Neuron (in vitro differentiated cells): ENCODE data around the gene CUL2.
"Not testable (repeated sequence)": the region's sequence is repeated elsewhere in the genome, so short reads cannot be mapped to it uniquely, and the experiment has no call there.

Experiments used
- H2AFZ ChIP-seq: one replicate; pipeline ENCODE4 v1.6.1; 2013; ENCODE audit warnings: low read depth, mild to moderate bottlenecking, inconsistent platforms, low read length, moderate library complexity
- H3K27me3 ChIP-seq: one replicate; pipeline ENCODE4 v1.6.1; 2013; ENCODE audit warnings: low read length; ENCODE audit not compliant: insufficient read depth
- H3K36me3 ChIP-seq: one replicate; pipeline ENCODE4 v1.6.1; 2013; ENCODE audit warnings: low read length; ENCODE audit not compliant: insufficient read depth
- H3K4me1 ChIP-seq: one replicate; pipeline ENCODE4 v1.6.1; 2013; ENCODE audit warnings: low read length; ENCODE audit not compliant: insufficient read depth
- H3K4me3 ChIP-seq: 2 replicates; pipeline ENCODE4 v1.5.1; 2013; ENCODE audit warnings: mild to moderate bottlenecking, low read length, moderate library complexity
- H3K9me3 ChIP-seq: one replicate; pipeline ENCODE4 v1.6.1; 2013; ENCODE audit warnings: low read length

Gene CUL2

GRCh38 chr10:35112571-35112970 is 22.4 kb upstream of the CUL2 start:
- no peak overlapping the region for H2AFZ ChIP-seq
- no peaks in the 10 kb centered on the region for H3K36me3 ChIP-seq
- no peaks in the 10 kb centered on the region for H3K27me3 ChIP-seq
- H3K4me3 ChIP-seq, result no peak overlapping the region
- H3K9me3 ChIP-seq, result peaks cover 2% of the 10 kb centered on the region
- H3K4me1 ChIP-seq, result no peaks in the 10 kb centered on the region

- no peak overlapping the region for H3K4me3 ChIP-seq
- peaks cover 2% of the 10 kb centered on the region for H3K9me3 ChIP-seq
- H3K27me3 ChIP-seq, result peaks cover 2% of the 10 kb centered on the region
- no peaks in the 10 kb centered on the region for H3K36me3 ChIP-seq
- H3K4me1 ChIP-seq, result no peaks in the 10 kb centered on the region
- no peak overlapping the region for H2AFZ ChIP-seq
These were observed 13.7 kb upstream of the CUL2 start for GRCh38 chr10:35103882-35104281.

DNA sequence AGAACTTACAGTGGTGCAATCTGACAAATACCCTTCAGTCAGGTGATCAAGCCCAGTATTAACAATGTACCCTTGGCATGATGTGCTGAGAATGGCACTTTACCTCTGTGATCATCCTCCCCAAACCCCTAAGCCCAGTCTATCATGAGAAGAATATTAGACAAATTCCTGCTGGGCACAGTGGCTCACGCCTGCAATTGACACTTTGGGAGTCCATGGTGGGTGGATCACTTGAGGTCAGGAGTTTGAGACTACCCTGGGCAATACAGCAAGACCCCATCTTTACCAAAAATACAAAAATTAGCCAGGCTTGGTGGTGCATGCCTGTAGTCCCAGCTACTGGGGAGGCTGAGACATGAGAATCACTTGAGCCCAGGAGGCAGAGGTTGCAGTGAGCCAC is 7.4 kb upstream of the CUL2 start:
- Histone ChIP-seq H3K27me3 (peaks cover 4% of the 10 kb centered on the region), H3K36me3 (no peaks in the 10 kb centered on the region), H3K4me1 (no peaks in the 10 kb centered on the region), H3K4me3 (no peak overlapping the region), H3K9me3 (no peaks in the 10 kb centered on the region), H2AFZ (no peak overlapping the region)

DNA sequence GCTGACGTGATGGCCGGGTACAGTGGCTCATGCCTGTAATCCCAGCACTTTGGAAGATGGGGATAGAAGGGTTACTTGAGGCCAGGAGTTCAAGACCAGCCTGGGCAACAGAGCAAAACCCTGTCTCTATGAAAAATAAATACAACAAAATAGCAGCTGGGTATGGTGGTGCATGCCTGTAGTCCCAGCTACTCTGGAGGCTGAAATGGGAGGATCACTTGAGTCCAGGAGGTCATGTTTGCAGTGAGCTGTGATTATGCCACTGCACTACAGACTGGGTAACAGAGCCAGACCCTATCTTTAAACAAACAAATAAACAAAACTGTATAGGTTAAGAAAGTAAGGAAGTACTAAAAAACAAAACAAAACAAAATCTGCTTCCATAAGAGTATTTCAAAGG is 6.2 kb upstream of the CUL2 start:
- no peaks in the 10 kb centered on the region for H3K36me3 ChIP-seq

GRCh38 chr10:35092851-35093250 is 2.7 kb upstream of the CUL2 start:
- Histone ChIP-seq H2AFZ (no peak overlapping the region), H3K27me3 (peaks cover 2% of the 10 kb centered on the region), H3K4me3 (no peak overlapping the region), H3K36me3 (no peaks in the 10 kb centered on the region), H3K4me1 (peaks cover 15% of the 10 kb centered on the region), H3K9me3 (no peaks in the 10 kb centered on the region)

More for the DNA sequence above, 6.2 kb upstream of the CUL2 start:
- Histone ChIP-seq H2AFZ (no peak overlapping the region), H3K9me3 (no peaks in the 10 kb centered on the region), H3K4me1 (no peaks in the 10 kb centered on the region), H3K4me3 (no peak overlapping the region), H3K27me3 (peaks cover 2% of the 10 kb centered on the region)

DNA sequence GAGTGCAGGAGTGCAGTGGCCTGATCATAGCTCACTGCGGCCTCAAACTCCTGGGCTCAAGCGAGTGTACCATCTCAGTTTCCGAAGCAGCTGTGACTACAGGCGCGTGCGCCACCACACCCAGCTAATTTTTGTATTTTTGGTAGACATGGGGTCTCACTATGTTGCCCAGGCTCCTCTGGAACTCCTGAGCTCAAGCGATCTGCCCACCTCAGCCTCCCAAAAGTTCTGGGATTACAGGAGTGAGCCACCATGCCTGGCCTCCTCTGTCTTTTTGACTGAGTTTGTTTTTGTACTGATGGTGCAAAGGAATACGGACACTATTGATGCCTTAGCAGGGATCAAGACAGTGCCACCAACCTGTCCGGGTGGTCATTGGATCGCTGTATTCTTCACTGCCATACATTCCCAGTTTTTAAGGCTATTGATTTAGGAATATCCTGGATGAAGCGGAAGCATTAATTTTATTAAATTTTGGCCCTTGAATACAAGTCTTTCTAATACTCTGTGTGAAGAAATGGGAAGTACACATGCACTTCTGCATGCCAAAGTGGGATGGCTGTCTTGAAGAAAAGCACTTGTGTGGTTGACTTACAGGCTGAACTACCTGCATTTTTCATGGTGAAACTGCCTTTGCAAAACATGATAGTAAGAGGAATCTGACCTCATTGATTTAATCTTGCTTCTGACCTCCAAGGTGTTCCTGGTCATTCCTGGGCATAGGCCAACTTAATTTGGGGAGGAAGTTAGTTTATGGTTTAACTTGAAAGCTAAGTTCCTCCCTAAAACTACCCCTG is 2.1 kb upstream of the CUL2 start:
- peaks cover 15% of the 10 kb centered on the region for H3K4me1 ChIP-seq
- no peak overlapping the region for H3K4me3 ChIP-seq
- peaks cover 2% of the 10 kb centered on the region for H3K36me3 ChIP-seq
- no peak overlapping the region for H2AFZ ChIP-seq
- no peaks in the 10 kb centered on the region for H3K27me3 ChIP-seq
- H3K9me3 ChIP-seq, result no peaks in the 10 kb centered on the region

- H3K9me3 ChIP-seq, result no peaks in the 10 kb centered on the region
- peak overlapping the region; percentile 97 for H2AFZ ChIP-seq
- peaks cover 3% of the 10 kb centered on the region for H3K36me3 ChIP-seq
- peak overlapping the region; percentile 99 for H3K4me3 ChIP-seq
- H3K4me1 ChIP-seq, result peaks cover 15% of the 10 kb centered on the region
- H3K27me3 ChIP-seq, result no peaks in the 10 kb centered on the region
These were observed 455 bp downstream of the CUL2 start for GRCh38 chr10:35089611-35090161.

DNA sequence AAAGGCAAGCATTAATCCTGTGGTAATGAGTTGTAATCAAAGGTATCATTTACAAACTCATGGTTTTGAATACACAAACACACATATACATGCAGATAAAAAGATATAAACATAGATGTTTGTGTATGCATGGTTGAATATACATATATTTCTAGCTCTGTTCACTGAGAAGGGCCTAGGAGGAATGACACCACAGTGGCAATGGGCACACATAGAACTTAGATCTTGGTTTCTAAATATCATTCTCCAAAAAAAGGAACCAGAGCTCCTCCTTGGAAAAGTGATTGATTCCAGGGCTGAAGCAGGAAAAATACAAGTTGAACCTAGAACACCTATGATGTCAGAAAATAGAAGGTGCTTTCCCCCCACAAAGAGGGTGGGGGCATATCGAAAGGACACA is 6.9 kb downstream of the CUL2 start:
- H2AFZ ChIP-seq, result no peak overlapping the region
- H3K4me1 ChIP-seq, result no peaks in the 10 kb centered on the region
- H3K36me3 ChIP-seq, result peaks cover 4% of the 10 kb centered on the region
- H3K27me3 ChIP-seq, result no peaks in the 10 kb centered on the region
- H3K4me3 ChIP-seq, result no peak overlapping the region
- no peaks in the 10 kb centered on the region for H3K9me3 ChIP-seq

DNA sequence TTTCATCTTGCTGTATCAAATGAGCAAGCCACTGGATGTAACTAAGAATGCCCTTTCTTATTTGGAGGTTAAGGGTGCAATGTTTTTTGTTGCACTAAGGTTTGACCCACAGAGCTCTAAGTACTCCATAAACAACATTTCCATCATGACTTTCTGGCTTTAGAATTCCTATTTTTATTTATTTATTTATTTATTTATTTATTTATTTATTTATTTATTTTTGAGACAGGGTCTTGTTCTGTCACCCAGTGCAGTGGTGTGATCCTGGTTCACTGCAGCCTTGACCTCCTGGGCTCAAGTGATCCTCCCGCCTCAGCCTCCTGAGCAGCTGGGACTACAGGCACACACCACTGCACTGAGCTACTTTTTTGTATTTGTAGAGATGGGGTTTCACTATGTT is 9.9 kb downstream of the CUL2 start:
- H3K27me3 ChIP-seq, H3K4me3 ChIP-seq, H3K9me3 ChIP-seq, H3K36me3 ChIP-seq, H2AFZ ChIP-seq, H3K4me1 ChIP-seq: not testable (repeated sequence)

GRCh38 chr10:35079763-35080162 is 10.4 kb downstream of the CUL2 start:
- no peak overlapping the region for H3K4me3 ChIP-seq
- H3K4me1 ChIP-seq, result no peaks in the 10 kb centered on the region
- H2AFZ ChIP-seq, result no peak overlapping the region
- H3K36me3 ChIP-seq, result peaks cover 1% of the 10 kb centered on the region
- H3K27me3 ChIP-seq, result no peaks in the 10 kb centered on the region
- H3K9me3 ChIP-seq, result no peaks in the 10 kb centered on the region

- Histone ChIP-seq H3K4me1 (no peaks in the 10 kb centered on the region), H3K4me3 (no peak overlapping the region), H3K9me3 (no peaks in the 10 kb centered on the region), H3K36me3 (peaks cover 1% of the 10 kb centered on the region), H3K27me3 (no peaks in the 10 kb centered on the region), H2AFZ (no peak overlapping the region)
These were observed 10.9 kb downstream of the CUL2 start for GRCh38 chr10:35079265-35079664.

DNA sequence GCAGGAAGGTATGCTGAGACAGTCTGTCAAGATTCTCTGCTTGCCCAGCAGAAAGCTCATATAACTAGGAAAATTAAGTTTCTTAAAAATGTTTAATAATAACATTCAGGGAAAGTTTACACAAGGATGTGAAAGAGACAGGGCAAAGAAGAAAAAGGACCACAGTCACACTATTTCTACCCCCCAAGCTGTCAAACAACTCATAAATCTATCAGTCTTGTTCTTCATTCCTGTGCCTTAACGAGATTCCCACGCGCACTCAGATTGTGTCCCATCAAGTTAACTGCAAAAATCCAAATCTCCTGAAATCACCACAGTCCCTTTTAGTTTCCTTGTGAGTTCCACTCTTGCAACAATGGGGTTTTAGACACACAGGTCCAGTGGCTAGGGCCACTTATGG is 14.9 kb downstream of the CUL2 start:
- Histone ChIP-seq H3K4me1 (no peaks in the 10 kb centered on the region), H3K27me3 (no peaks in the 10 kb centered on the region), H3K9me3 (peaks cover 1% of the 10 kb centered on the region), H3K4me3 (no peak overlapping the region), H2AFZ (no peak overlapping the region), H3K36me3 (peaks cover 6% of the 10 kb centered on the region)

DNA sequence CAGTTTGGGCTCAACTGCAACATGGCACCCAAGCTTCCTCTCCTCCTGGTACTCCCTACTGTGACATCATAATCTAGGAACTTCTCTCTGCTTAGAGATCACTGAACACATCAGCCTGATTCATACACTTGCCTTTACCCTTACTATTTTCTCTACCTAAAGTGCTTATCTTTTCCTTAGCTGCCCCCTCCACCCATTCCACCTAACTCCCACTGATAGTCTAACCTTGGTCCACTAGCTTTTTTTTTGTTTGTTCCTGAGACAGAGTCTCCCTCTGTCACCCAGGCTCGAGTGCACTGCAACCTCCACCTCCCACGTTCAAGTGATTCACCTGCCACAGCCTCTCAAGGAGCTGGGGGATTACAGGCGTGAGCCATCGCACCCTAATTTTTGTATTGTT is 15.9 kb downstream of the CUL2 start:
- no peak overlapping the region for H2AFZ ChIP-seq
- no peaks in the 10 kb centered on the region for H3K4me1 ChIP-seq
- no peak overlapping the region for H3K4me3 ChIP-seq
- H3K9me3 ChIP-seq, result peaks cover 1% of the 10 kb centered on the region
- H3K36me3 ChIP-seq, result peaks cover 10% of the 10 kb centered on the region
- H3K27me3 ChIP-seq, result no peaks in the 10 kb centered on the region

DNA sequence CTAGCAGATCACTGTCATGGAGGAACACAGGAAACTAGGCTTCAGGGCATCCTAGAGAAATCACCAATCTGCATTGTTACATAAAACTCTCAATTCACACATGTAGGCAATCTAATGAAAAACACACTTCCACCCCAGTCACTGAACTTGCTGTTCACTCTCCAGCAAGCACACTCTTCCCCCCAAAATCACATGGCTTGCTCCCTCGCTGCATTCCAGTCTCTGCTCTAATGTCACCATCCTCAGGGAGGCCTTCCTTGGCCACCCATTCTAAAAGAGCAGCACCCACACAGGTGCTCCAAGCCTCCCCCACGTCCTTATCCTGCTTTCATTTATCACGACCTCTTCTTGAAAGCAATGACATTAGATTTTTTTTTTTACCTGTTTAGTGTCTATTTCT is 19.6 kb downstream of the CUL2 start:
- Histone ChIP-seq H3K36me3 (peaks cover 15% of the 10 kb centered on the region), H3K4me3 (no peak overlapping the region), H3K9me3 (peaks cover 1% of the 10 kb centered on the region), H2AFZ (no peak overlapping the region), H3K27me3 (no peaks in the 10 kb centered on the region), H3K4me1 (no peaks in the 10 kb centered on the region)
